GM12878 (cell line): ENCODE data around the gene LSM14B. TPM values are rescaled to one million over a fixed set of nuclear protein-coding genes. Genes with fewer than 3 reads are reported as not detected.

ENCODE experiments used
- ATAC-seq: fragments of 200-7000 bp; cut with Tn5 transposase; 3 replicates; pipeline ENCODE4 v1.9.1; 2020; ENCODE audit warnings: mild to moderate bottlenecking, moderate library complexity
- BruUV-seq: library from RNA; stranded (reverse); fragments of 400-500 nt; replicated peaks from 2 replicates; lab custom pipeline; 2021; lab: Mats Ljungman, UMichigan
- CTCF ChIA-PET: fragments of 300-600 bp; sonication (Branson Sonifier 250); formaldehyde crosslinking; extraction: SDS; loops from one replicate; lab custom pipeline; 2021; ENCODE audit warnings: inconsistent platforms; lab: Yijun Ruan, JAX
- POLR2A ChIA-PET: fragments of 350-600 bp; formaldehyde crosslinking; extraction: SDS; loops from one replicate; lab custom pipeline; 2021; ENCODE audit warnings: inconsistent platforms; lab: Charles Lee
- RAD21 ChIA-PET: fragments of 300-600 bp; sonication (Branson Sonifier 250); formaldehyde crosslinking; loops from one replicate; lab custom pipeline; 2023; ENCODE audit warnings: antibody characterized with exemption; ENCODE audit not compliant: unreplicated experiment; lab: Charles Lee
- SMC1A ChIA-PET: fragments of 300-600 bp; sonication (Branson Sonifier 250); formaldehyde crosslinking; loops from one replicate; lab custom pipeline; 2023; ENCODE audit not compliant: unreplicated experiment, uncharacterized antibody; lab: Charles Lee
- DNase-seq: peaks from one replicate; pipeline ENCODE4 v3.0.0-alpha.2; 2011; ENCODE audit warnings: low read depth, low spot score
- FAIRE-seq: peaks from 3 replicates; lab custom pipeline; 2011; peaks lifted over from hg19 to GRCh38; lab: Jason Lieb, UNC
- H2AFZ ChIP-seq: 2 replicates; pipeline ENCODE4 v1.6.0; 2011; ENCODE audit warnings: low read depth, low read length, control low read depth; ENCODE audit not compliant: control insufficient read depth
- H3K27ac ChIP-seq: 2 replicates; pipeline ENCODE4 v1.5.1; 2011; ENCODE audit warnings: control low read depth; ENCODE audit not compliant: control insufficient read depth, insufficient read depth
- H3K27me3 ChIP-seq, 2 experiments: replicated peaks in 1 of 2; 2 replicates each; pipeline versions ENCODE4 v1.6.0 to v1.6.1; 2011; ENCODE audit warnings: low read length in 1 of 2; ENCODE audit not compliant: control insufficient read depth in 2 of 2, insufficient read depth in 2 of 2
- H3K36me3 ChIP-seq, 2 experiments: 2 replicates each; pipeline ENCODE4 v1.5.1; 2011; ENCODE audit warnings: low read length in 1 of 2; ENCODE audit not compliant: control insufficient read depth in 2 of 2, insufficient read depth in 2 of 2
- H3K4me1 ChIP-seq: 2 replicates; pipeline ENCODE4 v1.6.1; 2011; ENCODE audit warnings: mild to moderate bottlenecking, low read length, moderate library complexity, mixed read lengths; ENCODE audit not compliant: control insufficient read depth, insufficient read depth
- H3K4me2 ChIP-seq: 2 replicates; pipeline ENCODE4 v1.6.0; 2011; ENCODE audit warnings: control low read depth; ENCODE audit not compliant: control insufficient read depth, insufficient read depth
- H3K4me3 ChIP-seq: fragments of 200-600 bp; sonication (generic); 2 replicates; pipeline ENCODE4 v1.5.1; 2016
- H3K79me2 ChIP-seq: 2 replicates; pipeline ENCODE4 v1.6.0; 2011; ENCODE audit warnings: low read length; ENCODE audit not compliant: control insufficient read depth, insufficient read depth
- H3K9ac ChIP-seq: 2 replicates; pipeline ENCODE4 v1.8.0; 2011; ENCODE audit warnings: low read length, control low read depth, mixed read lengths; ENCODE audit not compliant: control insufficient read depth, insufficient read depth
- H3K9me3 ChIP-seq: replicated peaks from 3 replicates; pipeline ENCODE4 v1.5.1; 2011; ENCODE audit warnings: mild to moderate bottlenecking, low read length; ENCODE audit not compliant: control insufficient read depth, insufficient read depth
- H4K20me1 ChIP-seq: 2 replicates; pipeline ENCODE4 v1.6.0; 2011; ENCODE audit not compliant: control insufficient read depth, insufficient read depth
- ATF2 ChIP-seq: IDR thresholded peaks from 2 replicates; pipeline ENCODE4 v1.6.1; 2012; ENCODE audit warnings: low read length, inconsistent platforms
- CBFB ChIP-seq: IDR thresholded peaks from 2 replicates; pipeline ENCODE4 v1.6.1; 2016; ENCODE audit warnings: antibody characterized with exemption, low read depth
- CEBPZ ChIP-seq: fragments of 150-350 bp; IDR thresholded peaks from 2 replicates; pipeline ENCODE4 v1.6.1; 2016; ENCODE audit warnings: low read depth, low read length
- DPF2 ChIP-seq: fragments of 450-650 bp; IDR thresholded peaks from 2 replicates; pipeline ENCODE4 v1.6.1; 2017; ENCODE audit warnings: mild to moderate bottlenecking
- EP300 ChIP-seq, 2 experiments: fragments of 150-350 bp in 1 of 2; IDR thresholded peaks; 2 replicates each; pipeline ENCODE4 v1.6.1; 2011 to 2012; ENCODE audit warnings: low read depth in 2 of 2, low read length in 2 of 2, borderline replicate concordance in 1 of 2, improper control_type of control experiment in 1 of 2, inconsistent platforms in 1 of 2; ENCODE audit not compliant: control insufficient read depth in 1 of 2
- ESRRA ChIP-seq: IDR thresholded peaks from 2 replicates; pipeline ENCODE4 v1.6.1; 2012; ENCODE audit warnings: mild to moderate bottlenecking, low read length, improper control_type of control experiment
- FOS ChIP-seq: IDR thresholded peaks from 3 replicates; pipeline ENCODE4 v1.6.1; 2011; ENCODE audit warnings: borderline replicate concordance; ENCODE audit not compliant: insufficient read length; ENCODE audit errors: extremely low read depth
- JUND ChIP-seq: IDR thresholded peaks from 2 replicates; pipeline ENCODE4 v1.6.1; 2012; ENCODE audit warnings: low read depth, mild to moderate bottlenecking, low read length, improper control_type of control experiment, moderate library complexity
- KDM1A ChIP-seq: fragments of 200-600 bp; sonication (generic); IDR thresholded peaks from 2 replicates; pipeline ENCODE4 v1.6.1; 2016; ENCODE audit warnings: borderline replicate concordance
- MXI1 ChIP-seq: fragments of 150-350 bp; IDR thresholded peaks from 2 replicates; pipeline ENCODE4 v1.6.1; 2011; ENCODE audit warnings: low read depth, mild to moderate bottlenecking, inconsistent platforms, low read length, improper control_type of control experiment
- PAX8 ChIP-seq: fragments of 450-650 bp; IDR thresholded peaks from 2 replicates; pipeline ENCODE4 v1.6.1; 2017; ENCODE audit warnings: mild to moderate bottlenecking, moderate library complexity
- TARDBP ChIP-seq: IDR thresholded peaks from 2 replicates; pipeline ENCODE4 v1.6.1; 2016; ENCODE audit warnings: borderline replicate concordance
- TCF12 ChIP-seq: IDR thresholded peaks from 2 replicates; pipeline ENCODE4 v1.6.1; 2011; ENCODE audit warnings: low read depth, mild to moderate bottlenecking, low read length
- WGBS: methylation state at CpG from one replicate; pipeline ENCODE4 v1.1.6; 2016; ENCODE audit warnings: low lambda C conversion rate; ENCODE audit not compliant: insufficient replicate concordance, insufficient coverage; ENCODE audit errors: missing lambda C conversion rate; 5-methylcytosine and 5-hydroxymethylcytosine counted together
- in situ Hi-C: fragments of 300-500 bp; cut with MboI; formaldehyde crosslinking; loops from 9 replicates; pipeline ENCODE4 v1.14.3; 2018; ENCODE audit warnings: mixed read lengths
- intact Hi-C: fragments of 100-400 bp; cut with micrococcal nuclease; formaldehyde crosslinking; loops from one replicate; pipeline ENCODE4 v1.14.2; 2022; ENCODE audit not compliant: unreplicated experiment
- polyA plus RNA-seq, 11 experiments: library from polyadenylated mRNA; depleted of rRNA in 4 of 11; unstranded in 6 of 11; stranded (reverse) in 5 of 11; fragments of >200 nt; fragmentation: Nextera tagmentation in 4 of 11; fragmentation: Illumina TruSeq in 1 of 11; extraction: Ambion mirVana in 4 of 11; extraction: Trizol in 1 of 11; gene quantifications; 1 replicate in 1 of 11; 2 replicates in 10 of 11; pipeline versions ENCODE4 v1.2.1 to v1.2.3, GENCODE V29; 2011 to 2016; ENCODE audit warnings: inconsistent platforms in 2 of 11, missing spikeins in 2 of 11, low read depth in 1 of 11
- total RNA-seq, 4 experiments: library from RNA; depleted of rRNA in 3 of 4; stranded (reverse); fragments of >200 nt in 3 of 4; fragmentation: Illumina TruSeq in 1 of 4; extraction: Trizol in 1 of 4; gene quantifications; 2 replicates each; pipeline versions ENCODE4 v1.2.1 to v1.2.3, GENCODE V29; 2013 to 2021
- TF ChIP-seq, protein P1 (sequence below): IDR thresholded peaks from 2 replicates; pipeline ENCODE4 v1.6.1; 2012; ENCODE audit warnings: low read depth, low read length, improper control_type of control experiment

LSM14B gene
- total and polyA plus RNA-seq, 10 of the 15 experiments (the other 5 are each of a cell fraction or from before 2014, with no cell fraction given), result 0.56 to 34.3 (median 15.6) TPM

DNA sequence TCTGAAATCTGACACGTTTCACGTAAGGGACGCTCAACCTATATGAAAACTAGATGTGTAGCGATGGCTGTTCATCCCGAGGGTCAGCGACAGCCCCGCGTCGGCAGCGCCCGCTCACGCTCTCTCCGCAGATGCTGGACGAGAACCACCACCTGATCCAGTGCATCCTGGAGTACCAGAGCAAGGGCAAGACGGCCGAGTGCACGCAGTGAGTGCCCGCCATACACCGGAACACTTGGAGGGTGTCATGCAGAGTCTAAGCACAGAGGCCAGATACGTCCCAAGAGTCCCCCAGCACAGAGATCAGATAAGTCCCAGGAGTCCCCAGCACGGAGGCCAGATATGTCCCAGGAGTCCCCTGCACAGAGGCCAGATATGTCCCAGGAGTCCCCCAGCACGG, 36.3 kb downstream of the LSM14B start:
- TF ChIP-seq EP300 (IDR thresholded peaks at IDR 0.05; ENCODE audit: borderline replicate concordance in 1 of 2, control insufficient read depth in 1 of 2, low read depth in 2 of 2, low read length in 2 of 2) (no peak), DPF2 (no peak), MXI1 (no peak), TCF12 (no peak), ESRRA (no peak), FOS (no peak), KDM1A (no peak), ATF2 (no peak), JUND (no peak), TARDBP (no peak), CEBPZ (no peak), CBFB (no peak), PAX8 (no peak)
- TF ChIP-seq, protein P1, sequence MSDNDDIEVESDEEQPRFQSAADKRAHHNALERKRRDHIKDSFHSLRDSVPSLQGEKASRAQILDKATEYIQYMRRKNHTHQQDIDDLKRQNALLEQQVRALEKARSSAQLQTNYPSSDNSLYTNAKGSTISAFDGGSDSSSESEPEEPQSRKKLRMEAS, result no peak
- 96% methylated on average over 20 of the region's 22 CpGs for whole genome bisulfite sequencing
- H3K4me3 ChIP-seq, result no peak overlapping the region
- intact Hi-C loops, result no loop called here
- no peak overlapping the region for H3K9ac ChIP-seq
- H2AFZ ChIP-seq, result no peak overlapping the region
- in situ Hi-C loops, result no loop called here
- H3K4me1 ChIP-seq, result peaks cover 9% of the 10 kb centered on the region
- H3K27ac ChIP-seq, result no peak overlapping the region
- H3K4me2 ChIP-seq, result no peak overlapping the region
- no peak for DNase-seq
- FAIRE-seq, result no peak
- ChIA-PET CTCF (no interaction called here), RAD21 (no interaction called here), POLR2A (no interaction called here), SMC1A (no interaction called here)
- no peaks in the 10 kb centered on the region for H4K20me1 ChIP-seq
- H3K27me3 ChIP-seq, result no peaks in the 10 kb centered on the region
- no peak for ATAC-seq
- no TSS peak for BruUV-seq
- peaks cover 16 to 28% of the 10 kb centered on the region in 2 experiments; a peak in 3 of 4 replicates for H3K36me3 ChIP-seq
- no peaks in the 10 kb centered on the region; the same call in 2 of the 3 replicates for H3K9me3 ChIP-seq
- peaks cover 4% of the 10 kb centered on the region for H3K79me2 ChIP-seq
